Measurements from ENCODE around the gene MRGPRG.

MRGPRG gene

GRCh38 chr11:3189196-3189843 is 29.3 kb downstream of the MRGPRG start:
- no peak for DNase-seq (ENCODE audit: extremely low spot score)
- POLR2A ChIA-PET = no interaction called here
- CTCF ChIA-PET = no interaction called here
- no peak for TF ChIP-seq CTCF (IDR thresholded peaks at IDR 0.05; ENCODE audit: control extremely low read depth, extremely low read depth, low read depth, missing control alignments)

GRCh38 chr11:3188496-3189195 is 30.0 kb downstream of the MRGPRG start:
- no peak for TF ChIP-seq CTCF (IDR thresholded peaks at IDR 0.05; ENCODE audit: control extremely low read depth, extremely low read depth, low read depth, missing control alignments)
- ChIA-PET CTCF (no interaction called here), POLR2A (no interaction called here)
- DNase-seq (ENCODE audit: extremely low spot score) = no peak

- DNase-seq (ENCODE audit: extremely low spot score) = no peak
- ChIA-PET POLR2A (no interaction called here), CTCF (no interaction called here)
- TF ChIP-seq CTCF (IDR thresholded peaks at IDR 0.05; ENCODE audit: control extremely low read depth, extremely low read depth, low read depth, missing control alignments) = no peak
Observed at GRCh38 chr11:3186166-3186953, 32.3 kb downstream of the MRGPRG start.

GRCh38 chr11:3184732-3185347 is 33.8 kb downstream of the MRGPRG start:
- no peak for TF ChIP-seq CTCF (IDR thresholded peaks at IDR 0.05; ENCODE audit: control extremely low read depth, extremely low read depth, low read depth, missing control alignments)
- DNase-seq (ENCODE audit: extremely low spot score) = no peak
- ChIA-PET POLR2A (no interaction called here), CTCF (no interaction called here)

- no peak for DNase-seq (ENCODE audit: extremely low spot score)
- CTCF ChIA-PET = no interaction called here
- no peak for TF ChIP-seq CTCF (IDR thresholded peaks at IDR 0.05; ENCODE audit: control extremely low read depth, extremely low read depth, low read depth, missing control alignments)
- POLR2A ChIA-PET = no interaction called here
Observed at GRCh38 chr11:3183523-3183922, 35.1 kb downstream of the MRGPRG start.

- ChIA-PET POLR2A (no interaction called here), CTCF (no interaction called here)
- no peak for TF ChIP-seq CTCF (IDR thresholded peaks at IDR 0.05; ENCODE audit: control extremely low read depth, extremely low read depth, low read depth, missing control alignments)
- no peak for DNase-seq (ENCODE audit: extremely low spot score)
Observed at GRCh38 chr11:3182462-3182852, 36.2 kb downstream of the MRGPRG start.

All from GM10248 (cell line).